Epithelial cell of prostate (primary cell): Measurements from ENCODE around the gene PAX9.

ENCODE experiments used
- DNase-seq: peaks from one replicate; pipeline ENCODE4 v3.0.0-alpha.2; 2011; ENCODE audit warnings: low read depth, low spot score
- H3K27ac ChIP-seq: fragments of 450-650 bp; 2 replicates; pipeline ENCODE4 v1.5.1; 2017; ENCODE audit warnings: mild to moderate bottlenecking

PAX9 gene

GRCh38 chr14:36721877-36722276, 60.2 kb downstream of the PAX9 start:
- DNase-seq = no peak
- no peak overlapping the region for H3K27ac ChIP-seq

GRCh38 chr14:36723530-36723929, 61.9 kb downstream of the PAX9 start:
- no peak overlapping the region for H3K27ac ChIP-seq
- no peak for DNase-seq

GRCh38 chr14:36724162-36724561, 62.5 kb downstream of the PAX9 start:
- no peak overlapping the region for H3K27ac ChIP-seq
- no peak for DNase-seq

GRCh38 chr14:36726128-36726527, 64.5 kb downstream of the PAX9 start:
- no peak for DNase-seq
- no peak overlapping the region for H3K27ac ChIP-seq
